ENCODE measurements around the gene CHRD. TPM values are rescaled to one million over a fixed set of nuclear protein-coding genes. Genes with fewer than 3 reads are reported as not detected.
A peak's percentile ranks its signal among the peaks of the same experiment; 100 is the strongest.

CHRD gene
- total and polyA plus RNA-seq, 9 of the 15 experiments (the other 6 are each of a cell fraction or from before 2014, with no cell fraction given): 0.11 to 1.3 (median 0.59) TPM; not detected in 3

GRCh38 chr3:184417619-184418327 is 37.9 kb downstream of the CHRD start:
- no TSS peak for BruUV-seq (replicated peaks)
- peaks cover 0 to 34% of the 10 kb centered on the region in 2 experiments; a peak in 3 of 5 replicates for H3K27me3 ChIP-seq (ENCODE audit: control insufficient read depth in 2 of 2, insufficient read depth in 2 of 2, low read length in 2 of 2)
- H3K9me3 ChIP-seq (replicated peaks; ENCODE audit: control insufficient read depth, insufficient read depth, low read depth, low read length): no peaks in the 10 kb centered on the region
- FAIRE-seq (peak; percentile 86), DNase-seq (ENCODE audit: extremely low read depth in 1 of 4, low spot score in 3 of 4) (peak; percentile 70 to 83 (median 78)), ATAC-seq (peak; percentile 98)
- intact Hi-C loops (cut with micrococcal nuclease): loop anchor here (1.0 to 2.0 kb wide), 4 partner anchors 47 to 127 kb away; no protein-coding TSS in a partner anchor
- no peak overlapping the region for H3K27ac ChIP-seq (ENCODE audit: extremely low read depth, low read depth, low read length)
- no peaks in the 10 kb centered on the region for H3K4me1 ChIP-seq (replicated peaks in 1 of 2; ENCODE audit: control insufficient read depth in 2 of 2, insufficient read depth in 2 of 2, low read length in 2 of 2)
- no peak overlapping the region for H3K9ac ChIP-seq (ENCODE audit: insufficient read depth in 1 of 2, low read depth in 2 of 2, low read length in 2 of 2)
- in situ Hi-C loops (cut with MboI): loop anchor here (5.0 to 25.0 kb wide), 2 partner anchors 45 to 370 kb away; no protein-coding TSS in a partner anchor
- no peak overlapping the region for H3K4me2 ChIP-seq (ENCODE audit: insufficient read depth, low read length)
- no peak overlapping the region for H2AFZ ChIP-seq (ENCODE audit: low read depth, low read length)
- H3K36me3 ChIP-seq (ENCODE audit: control insufficient read depth, insufficient read depth, low read length): no peaks in the 10 kb centered on the region
- H3K79me2 ChIP-seq (ENCODE audit: control insufficient read depth, insufficient read depth, low read length): no peaks in the 10 kb centered on the region
- ChIA-PET CTCF (ENCODE audit: low intra/inter-chr PET ratio) (interaction anchor here (0.6 to 1.7 kb wide), 3 partner anchors 123 to 894 kb away, joined by 3 to 7 read pairs (median 6); no protein-coding TSS in a partner anchor), POLR2A (no interaction called here)
- no peaks in the 10 kb centered on the region for H3K9me1 ChIP-seq (ENCODE audit: control insufficient read depth, insufficient read depth, low read length)
- WGBS (ENCODE audit: insufficient coverage, low coverage, missing lambda C conversion rate): 9% methylated on average over 10 of the region's 14 CpGs
- no peaks in the 10 kb centered on the region for H4K20me1 ChIP-seq (replicated peaks; ENCODE audit: control insufficient read depth, insufficient read depth, low read length)
- no peak overlapping the region for H3K4me3 ChIP-seq
- TF ChIP-seq RCOR1 (IDR thresholded peaks at IDR 0.05; ENCODE audit: borderline replicate concordance in 1 of 2, low read depth in 2 of 2, low read length in 2 of 2) (no peak), HDAC1 (IDR thresholded peaks at IDR 0.05) (no peak), ZNF133 (CRISPR knock-in tag; IDR thresholded peaks at IDR 0.05) (no peak), STAT5B (CRISPR knock-in tag; IDR thresholded peaks at IDR 0.05) (no peak), ZNF347 (CRISPR knock-in tag; IDR thresholded peaks at IDR 0.05; ENCODE audit: low read depth) (no peak), ZNF586 (CRISPR knock-in tag; conservative IDR thresholded peaks at IDR 0.05) (no peak), STAG1 (CRISPR knock-in tag; IDR thresholded peaks at IDR 0.05; ENCODE audit: borderline replicate concordance) (peak; percentile 53; the same call in 1 of the 2 replicates), GATA2 (CRISPR knock-in tag; IDR thresholded peaks at IDR 0.05) (no peak), RBM39 (optimal IDR thresholded peaks at IDR 0.05; ENCODE audit: low read depth, low read length) (no peak), MXD1 (CRISPR knock-in tag; IDR thresholded peaks at IDR 0.05; ENCODE audit: borderline replicate concordance, poor library complexity, severe bottlenecking) (no peak), POLR2AphosphoS2 (IDR thresholded peaks at IDR 0.05; ENCODE audit: low read length) (no peak), PML (IDR thresholded peaks at IDR 0.05; ENCODE audit: low read length) (no peak), ZNF140 (CRISPR knock-in tag; IDR thresholded peaks at IDR 0.05) (no peak), E2F1 (CRISPR knock-in tag; IDR thresholded peaks at IDR 0.05) (no peak), NCOR1 (IDR thresholded peaks at IDR 0.05) (no peak), RFX7 (CRISPR knock-in tag; IDR thresholded peaks at IDR 0.05) (no peak), CSDE1 (IDR thresholded peaks at IDR 0.05) (no peak), ZNF324 (CRISPR knock-in tag; IDR thresholded peaks at IDR 0.05) (no peak), NCOA2 (IDR thresholded peaks at IDR 0.05; ENCODE audit: partially characterized antibody in 2 of 2) (no peak), THRB (CRISPR knock-in tag; conservative IDR thresholded peaks at IDR 0.05) (no peak)

Measured in K562 (cell line).